Astrocyte (in vitro differentiated cells and primary cell): Measurements from ENCODE around the gene CGB3. TPM values are rescaled to one million over a fixed set of nuclear protein-coding genes. Genes with fewer than 3 reads are reported as not detected.

Experiments
- DNase-seq: peaks from one replicate; pipeline ENCODE4 v3.0.0-alpha.2; 2010; ENCODE audit warnings: low read depth
- FAIRE-seq: peaks from 2 replicates; lab custom pipeline; 2011; peaks lifted over from hg19 to GRCh38; lab: Jason Lieb, UNC
- H2AFZ ChIP-seq: 2 replicates; pipeline ENCODE4 v1.6.0; 2012; ENCODE audit warnings: low read depth, low read length, inconsistent platforms
- H3K27ac ChIP-seq: 2 replicates; pipeline ENCODE4 v1.5.1; 2011; ENCODE audit warnings: low read depth, low read length, inconsistent platforms
- H3K27me3 ChIP-seq: 2 replicates; pipeline ENCODE4 v1.6.0; 2011; ENCODE audit warnings: low read length, inconsistent platforms; ENCODE audit not compliant: insufficient read depth
- H3K36me3 ChIP-seq: 2 replicates; pipeline ENCODE4 v1.5.1; 2011; ENCODE audit warnings: low read length, inconsistent platforms; ENCODE audit not compliant: insufficient read depth
- H3K4me1 ChIP-seq: 2 replicates; pipeline ENCODE4 v1.5.1; 2011; ENCODE audit warnings: low read length, inconsistent platforms; ENCODE audit not compliant: insufficient read depth
- H3K4me2 ChIP-seq: 2 replicates; pipeline ENCODE4 v1.6.0; 2012; ENCODE audit warnings: low read length, inconsistent platforms
- H3K4me3 ChIP-seq: 2 replicates; pipeline ENCODE4 v1.5.1; 2011; ENCODE audit warnings: low read depth, mild to moderate bottlenecking, low read length, inconsistent platforms; ENCODE audit not compliant: insufficient read depth
- H3K79me2 ChIP-seq: 2 replicates; pipeline ENCODE4 v1.6.0; 2012; ENCODE audit warnings: mild to moderate bottlenecking, low read length, inconsistent platforms; ENCODE audit not compliant: insufficient read depth
- H3K9ac ChIP-seq: 2 replicates; pipeline ENCODE4 v1.6.0; 2012; ENCODE audit warnings: mild to moderate bottlenecking, low read length, inconsistent platforms
- H3K9me3 ChIP-seq: 2 replicates; pipeline ENCODE4 v1.5.1; 2012; ENCODE audit warnings: low read depth, mild to moderate bottlenecking, low read length, inconsistent platforms; ENCODE audit not compliant: insufficient read depth
- H4K20me1 ChIP-seq: 2 replicates; pipeline ENCODE4 v1.6.0; 2012; ENCODE audit warnings: low read length, inconsistent platforms; ENCODE audit not compliant: insufficient read depth
- H3K27ac Mint-ChIP-seq: one replicate; pipeline ENCODE4 v1.8.0; 2021; ENCODE audit warnings: mild to moderate bottlenecking, mixed read lengths; ENCODE audit not compliant: unreplicated experiment
- H3K27me3 Mint-ChIP-seq: one replicate; pipeline ENCODE4 v1.8.0; 2021; ENCODE audit warnings: low read depth, mixed read lengths; ENCODE audit not compliant: unreplicated experiment
- H3K36me3 Mint-ChIP-seq: one replicate; pipeline ENCODE4 v1.8.0; 2021; ENCODE audit warnings: low read depth, mixed read lengths; ENCODE audit not compliant: unreplicated experiment
- H3K4me1 Mint-ChIP-seq: one replicate; pipeline ENCODE4 v1.8.0; 2021; ENCODE audit warnings: low read depth, mixed read lengths; ENCODE audit not compliant: unreplicated experiment
- H3K4me3 Mint-ChIP-seq: one replicate; pipeline ENCODE4 v1.8.0; 2021; ENCODE audit warnings: mild to moderate bottlenecking, moderate library complexity, mixed read lengths; ENCODE audit not compliant: unreplicated experiment
- H3K9me3 Mint-ChIP-seq: one replicate; pipeline ENCODE4 v1.8.0; 2021; ENCODE audit warnings: mild to moderate bottlenecking, mixed read lengths; ENCODE audit not compliant: unreplicated experiment
- CTCF ChIP-seq: IDR thresholded peaks from 2 replicates; pipeline ENCODE4 v1.5.1; 2011; ENCODE audit warnings: low read depth, mild to moderate bottlenecking, inconsistent platforms, low read length, moderate library complexity; ENCODE audit not compliant: insufficient read depth
- EZH2 ChIP-seq: IDR thresholded peaks from 2 replicates; pipeline ENCODE4 v1.6.1; 2012; ENCODE audit warnings: mild to moderate bottlenecking, low read length, inconsistent platforms; ENCODE audit not compliant: insufficient read depth
- total RNA-seq: library from RNA; stranded (reverse); gene quantifications from 2 replicates; pipeline ENCODE4 v1.2.1, GENCODE V29; 2021

The CGB3 gene
- total RNA-seq, 1 donor from 2014 or later: 3.6 TPM

DNA sequence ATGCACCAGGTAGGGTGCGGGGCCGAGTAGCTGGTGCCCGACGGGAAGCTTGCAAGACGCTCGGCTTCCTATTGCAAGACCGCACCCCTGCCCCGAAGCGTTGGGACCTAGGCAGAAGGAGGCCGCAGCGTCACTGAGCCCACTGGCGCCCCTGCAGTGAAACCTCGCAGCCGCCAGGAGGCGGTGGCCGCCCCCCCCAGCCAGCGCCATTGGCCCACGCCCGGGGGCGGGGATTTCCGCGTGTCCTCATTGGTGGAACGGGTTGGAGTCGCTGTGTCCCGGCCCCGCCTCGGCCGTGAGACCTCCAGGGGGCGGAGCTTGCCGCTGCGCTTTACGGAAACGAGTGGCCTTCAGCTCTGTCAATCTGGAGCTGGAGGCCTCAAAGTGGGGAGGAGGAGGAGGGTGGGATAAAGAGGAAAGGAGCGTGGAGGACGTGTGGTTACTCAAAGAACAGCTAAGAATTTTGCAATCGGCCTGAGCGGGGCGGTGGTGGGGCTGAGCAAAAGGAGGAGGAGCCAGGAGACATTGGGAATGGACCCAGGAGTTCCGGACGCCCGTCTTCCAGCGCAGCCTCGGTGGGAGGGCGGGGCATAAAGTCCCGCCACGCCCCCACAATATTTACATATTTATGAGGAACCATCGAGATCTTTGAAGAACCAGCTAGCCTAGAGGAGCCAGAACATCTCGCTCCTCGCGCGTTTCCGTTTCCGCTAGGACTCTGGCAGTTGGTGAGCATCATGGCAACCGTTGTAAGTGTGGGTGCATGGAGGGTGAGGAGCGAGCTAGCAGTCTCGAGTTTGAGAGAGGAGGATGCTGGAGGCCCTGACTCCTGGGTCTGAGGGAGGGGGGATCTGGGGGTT, 30.7 kb downstream of the CGB3 start, which contains the start of the genes GYS1 and RUVBL2:
Gene GYS1, minus strand, starts transcription at position 135 of the 860 bp plus-strand sequence. CDS start 197 bp downstream, outside the sequence.
Gene RUVBL2, plus strand, starts transcription at position 713 of the 860 bp plus-strand sequence. Its CDS starts 25 bp downstream, at position 738.
- peak within 1 kb of the TSS; percentile 99 for H3K4me3 Mint-ChIP-seq
- H3K9me3 Mint-ChIP-seq: peaks cover 2% of the 10 kb centered on the region
- peaks cover 74% of the 10 kb centered on the region for H3K79me2 ChIP-seq
- FAIRE-seq (peak; percentile 56), DNase-seq (peak; percentile 96)
- TF ChIP-seq EZH2 (no peak), CTCF (peak; percentile 63)
- H3K9me3 ChIP-seq: no peaks in the 10 kb centered on the region
- H3K4me1 ChIP-seq: peaks cover 23% of the 10 kb centered on the region
- peak within 1 kb of the TSS; percentile 93 for H3K4me2 ChIP-seq
- no peaks in the 10 kb centered on the region for H3K27me3 ChIP-seq
- peak within 1 kb of the TSS; percentile 80 for H3K4me3 ChIP-seq
- no peaks in the 10 kb centered on the region for H3K27me3 Mint-ChIP-seq
- H3K36me3 ChIP-seq: no peaks in the 10 kb centered on the region
- H3K27ac ChIP-seq: peak within 1 kb of the TSS; percentile 83
- H2AFZ ChIP-seq: peak within 1 kb of the TSS; percentile 78
- H3K4me1 Mint-ChIP-seq: peaks cover 31% of the 10 kb centered on the region
- peaks cover 7% of the 10 kb centered on the region for H3K36me3 Mint-ChIP-seq
- H3K27ac Mint-ChIP-seq: peak within 1 kb of the TSS; percentile 97
- peak within 1 kb of the TSS; percentile 93 for H3K9ac ChIP-seq
- peaks cover 44% of the 10 kb centered on the region for H4K20me1 ChIP-seq

GRCh38 chr19:48992581-48993174, 31.5 kb downstream of the CGB3 start:
- FAIRE-seq: no peak
- H4K20me1 ChIP-seq: peaks cover 38% of the 10 kb centered on the region
- no peaks in the 10 kb centered on the region for H3K27me3 ChIP-seq
- H3K4me2 ChIP-seq: peak overlapping the region; percentile 93
- no peaks in the 10 kb centered on the region for H3K27me3 Mint-ChIP-seq
- H3K36me3 Mint-ChIP-seq: peaks cover 6% of the 10 kb centered on the region
- H3K4me3 ChIP-seq: peak overlapping the region; percentile 80
- peaks cover 68% of the 10 kb centered on the region for H3K79me2 ChIP-seq
- H3K27ac Mint-ChIP-seq: peak overlapping the region; percentile 97
- peak overlapping the region; percentile 63 for H2AFZ ChIP-seq
- peak overlapping the region; percentile 92 for H3K9ac ChIP-seq
- DNase-seq: no peak
- H3K4me1 ChIP-seq: peaks cover 23% of the 10 kb centered on the region
- H3K9me3 ChIP-seq: no peaks in the 10 kb centered on the region
- peak overlapping the region; percentile 99 for H3K4me3 Mint-ChIP-seq
- H3K36me3 ChIP-seq: peaks cover 3% of the 10 kb centered on the region
- TF ChIP-seq EZH2: no peak
- no peak for TF ChIP-seq CTCF
- peaks cover 25% of the 10 kb centered on the region for H3K4me1 Mint-ChIP-seq
- H3K27ac ChIP-seq: peak overlapping the region; percentile 72
- H3K9me3 Mint-ChIP-seq: peaks cover 2% of the 10 kb centered on the region
